ENCODE measurements around the gene MGMT.

MGMT gene

DNA sequence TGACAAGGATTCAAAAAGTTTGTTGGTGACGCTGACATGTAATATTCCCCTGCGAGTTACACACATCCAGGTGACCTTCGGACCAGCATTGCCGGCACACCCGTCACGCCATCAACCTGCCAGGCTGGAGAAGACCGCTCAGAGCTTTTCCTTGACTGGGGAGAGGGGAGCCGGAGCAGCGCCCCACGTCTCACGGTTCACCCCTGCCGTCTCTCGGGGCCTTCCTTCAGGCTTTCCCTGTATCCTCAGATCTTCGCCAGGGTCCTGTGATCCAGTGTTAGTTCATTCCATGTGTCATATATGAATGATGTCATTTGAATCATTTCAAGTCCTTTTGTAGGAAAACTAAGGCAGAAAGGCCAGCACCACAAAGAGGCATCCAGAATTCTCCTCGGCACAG, 127.8 kb downstream of the MGMT start:
- H3K4me3 ChIP-seq (ENCODE audit: low read depth, low read length) = no peak overlapping the region
- TF ChIP-seq, protein P1, sequence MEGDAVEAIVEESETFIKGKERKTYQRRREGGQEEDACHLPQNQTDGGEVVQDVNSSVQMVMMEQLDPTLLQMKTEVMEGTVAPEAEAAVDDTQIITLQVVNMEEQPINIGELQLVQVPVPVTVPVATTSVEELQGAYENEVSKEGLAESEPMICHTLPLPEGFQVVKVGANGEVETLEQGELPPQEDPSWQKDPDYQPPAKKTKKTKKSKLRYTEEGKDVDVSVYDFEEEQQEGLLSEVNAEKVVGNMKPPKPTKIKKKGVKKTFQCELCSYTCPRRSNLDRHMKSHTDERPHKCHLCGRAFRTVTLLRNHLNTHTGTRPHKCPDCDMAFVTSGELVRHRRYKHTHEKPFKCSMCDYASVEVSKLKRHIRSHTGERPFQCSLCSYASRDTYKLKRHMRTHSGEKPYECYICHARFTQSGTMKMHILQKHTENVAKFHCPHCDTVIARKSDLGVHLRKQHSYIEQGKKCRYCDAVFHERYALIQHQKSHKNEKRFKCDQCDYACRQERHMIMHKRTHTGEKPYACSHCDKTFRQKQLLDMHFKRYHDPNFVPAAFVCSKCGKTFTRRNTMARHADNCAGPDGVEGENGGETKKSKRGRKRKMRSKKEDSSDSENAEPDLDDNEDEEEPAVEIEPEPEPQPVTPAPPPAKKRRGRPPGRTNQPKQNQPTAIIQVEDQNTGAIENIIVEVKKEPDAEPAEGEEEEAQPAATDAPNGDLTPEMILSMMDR (IDR thresholded peaks at IDR 0.05; ENCODE audit: low read depth, low read length) = no peak

DNA sequence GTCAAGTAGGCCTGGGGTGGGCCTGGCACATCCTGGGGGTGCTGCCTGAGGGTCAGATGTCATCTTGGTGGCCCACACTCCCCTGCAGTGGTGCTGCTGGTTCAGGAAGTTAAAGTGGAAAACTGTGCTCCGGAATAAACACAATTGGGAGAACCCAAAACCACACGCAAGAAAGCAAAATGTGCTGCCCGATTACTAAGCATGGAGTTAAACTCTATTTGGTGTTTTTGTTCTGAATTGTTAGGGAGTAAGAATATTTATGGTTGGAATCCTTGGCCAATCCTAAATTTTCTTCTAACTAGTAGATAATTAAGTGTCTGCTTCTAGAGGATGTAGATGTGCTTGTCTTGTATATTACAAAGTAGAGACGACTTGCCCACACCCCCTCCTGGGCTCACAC, 131.4 kb downstream of the MGMT start:
- Histone ChIP-seq H3K4me3 (ENCODE audit: low read depth, low read length) (no peak overlapping the region), H3K9me3 (ENCODE audit: severe bottlenecking) (peaks cover 5% of the 10 kb centered on the region), H3K36me3 (no peaks in the 10 kb centered on the region), H3K27me3 (ENCODE audit: insufficient read depth, low read depth, severe bottlenecking) (no peaks in the 10 kb centered on the region), H3K27ac (no peak overlapping the region)
- TF ChIP-seq, protein P1 (IDR thresholded peaks at IDR 0.05; ENCODE audit: low read depth, low read length) = no peak
- DNase-seq = no peak

More for the DNA sequence above, 127.8 kb downstream of the MGMT start:
- Histone ChIP-seq H3K9me3 (ENCODE audit: severe bottlenecking) (peaks cover 5% of the 10 kb centered on the region), H3K27me3 (ENCODE audit: insufficient read depth, low read depth, severe bottlenecking) (no peaks in the 10 kb centered on the region), H3K27ac (no peak overlapping the region), H3K36me3 (no peaks in the 10 kb centered on the region)
- no peak for DNase-seq

DNA sequence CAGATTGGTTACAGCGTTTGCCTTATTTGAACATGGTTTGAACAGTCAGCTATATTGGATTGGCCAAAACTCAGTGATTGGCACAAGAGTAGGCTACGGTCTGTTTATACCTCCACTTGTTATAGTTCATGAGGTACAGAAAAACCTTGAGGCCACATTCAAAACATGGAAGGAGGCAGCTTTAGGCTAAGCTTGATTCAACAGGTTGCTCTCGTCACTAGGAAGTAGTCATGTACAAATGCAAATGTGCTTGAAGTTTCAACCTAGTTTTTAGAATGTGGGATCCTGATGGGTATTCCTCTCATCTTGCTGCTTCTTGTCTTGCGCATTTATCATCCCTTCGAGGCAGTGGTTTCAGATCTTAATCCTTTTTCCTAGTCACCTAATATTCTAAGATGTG, 132.1 kb downstream of the MGMT start:
- Histone ChIP-seq H3K27me3 (ENCODE audit: insufficient read depth, low read depth, severe bottlenecking) (no peaks in the 10 kb centered on the region), H3K4me3 (ENCODE audit: low read depth, low read length) (no peak overlapping the region), H3K27ac (no peak overlapping the region), H3K9me3 (ENCODE audit: severe bottlenecking) (peaks cover 5% of the 10 kb centered on the region), H3K36me3 (no peaks in the 10 kb centered on the region)
- TF ChIP-seq, protein P1 (IDR thresholded peaks at IDR 0.05; ENCODE audit: low read depth, low read length) = no peak
- no peak for DNase-seq

DNA sequence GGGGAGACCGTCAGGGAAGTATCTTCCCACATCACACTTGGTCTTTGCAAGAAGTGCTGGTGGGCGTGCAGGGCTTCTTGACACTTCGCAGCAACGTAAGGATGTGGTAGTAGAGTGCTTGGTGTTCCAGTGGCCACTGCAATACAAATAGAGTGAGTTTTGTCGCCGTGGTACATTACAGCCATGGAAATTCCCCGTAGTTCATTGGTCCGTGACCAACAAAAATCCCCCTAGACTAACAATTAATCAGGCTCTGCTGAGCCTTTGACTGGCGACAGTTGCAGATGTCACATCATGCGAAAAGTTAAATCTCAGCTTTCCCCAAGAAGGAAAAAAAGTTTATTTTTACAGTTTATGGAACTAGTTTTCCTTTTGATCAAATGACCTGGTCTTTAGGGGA, 134.7 kb downstream of the MGMT start:
- Histone ChIP-seq H3K9me3 (ENCODE audit: severe bottlenecking) (peaks cover 2% of the 10 kb centered on the region), H3K4me3 (ENCODE audit: low read depth, low read length) (peak overlapping the region; percentile 38), H3K27ac (peak overlapping the region; percentile 84), H3K27me3 (ENCODE audit: insufficient read depth, low read depth, severe bottlenecking) (no peaks in the 10 kb centered on the region), H3K36me3 (no peaks in the 10 kb centered on the region)
- TF ChIP-seq, protein P1 (IDR thresholded peaks at IDR 0.05; ENCODE audit: low read depth, low read length) = no peak
- DNase-seq = peak; percentile 71

DNA sequence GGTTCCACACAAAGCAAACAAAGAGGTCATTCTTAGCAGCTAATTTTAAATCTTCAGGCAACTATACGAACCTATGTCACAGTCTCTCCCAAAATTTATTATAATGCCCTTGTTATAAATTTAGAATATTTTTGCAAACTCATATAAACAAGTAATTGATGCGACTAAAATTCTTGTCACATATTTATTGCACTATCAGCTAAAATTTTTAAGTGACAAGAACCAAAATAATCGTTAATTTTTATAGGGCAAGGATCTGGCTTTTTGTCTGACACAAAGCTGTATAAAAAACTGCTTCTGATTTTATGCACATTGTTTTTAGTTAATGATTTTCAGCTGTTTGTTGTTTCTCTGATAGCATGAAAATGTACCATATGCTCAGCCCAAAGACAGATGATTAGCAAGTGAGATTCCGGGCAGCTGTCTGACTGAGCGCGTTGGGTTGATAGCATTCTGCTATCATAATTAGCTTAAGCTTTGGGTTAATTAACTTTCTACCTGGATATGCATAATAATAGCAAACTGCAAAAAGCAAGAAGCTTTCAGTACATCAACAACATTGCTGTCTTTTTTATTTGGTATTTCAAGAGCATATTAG, 136.0 kb downstream of the MGMT start:
- Histone ChIP-seq H3K27me3 (ENCODE audit: insufficient read depth, low read depth, severe bottlenecking) (no peaks in the 10 kb centered on the region), H3K4me3 (ENCODE audit: low read depth, low read length) (peak overlapping the region; percentile 38), H3K36me3 (no peaks in the 10 kb centered on the region), H3K9me3 (ENCODE audit: severe bottlenecking) (peaks cover 2% of the 10 kb centered on the region), H3K27ac (peak overlapping the region; percentile 84)
- no peak for DNase-seq
- TF ChIP-seq, protein P1 (IDR thresholded peaks at IDR 0.05; ENCODE audit: low read depth, low read length) = no peak
